Aorta (tissue), 5 donors: ENCODE data around the gene HOXD9. TPM values are rescaled to one million over a fixed set of nuclear protein-coding genes. Genes with fewer than 3 reads are reported as not detected.

ENCODE experiments used
- ATAC-seq: fragments of 200-7000 bp; cut with Tn5 transposase; one replicate; pipeline ENCODE4 v1.9.1; 2022; ENCODE audit warnings: moderate library complexity; ENCODE audit not compliant: low FRiP score
- DNase-seq, 2 donors: peaks; one replicate each; pipeline ENCODE4 v3.0.0-alpha.2; 2020
- H3K27ac ChIP-seq, 2 donors: one replicate each; pipeline ENCODE4 v1.5.1; 2013; ENCODE audit warnings: low read length in 2 of 2, mild to moderate bottlenecking in 2 of 2, moderate library complexity in 2 of 2, control low read depth in 1 of 2, inconsistent platforms in 1 of 2, low read depth in 1 of 2
- H3K27me3 ChIP-seq, 2 donors: one replicate each; pipeline ENCODE4 v1.6.1; 2013; ENCODE audit warnings: control low read depth in 1 of 2, low read length in 1 of 2, mild to moderate bottlenecking in 1 of 2, moderate library complexity in 1 of 2; ENCODE audit not compliant: insufficient read depth in 2 of 2, control insufficient read depth in 1 of 2
- H3K36me3 ChIP-seq, 2 donors: one replicate each; pipeline ENCODE4 v1.6.1; 2013; ENCODE audit warnings: control low read depth in 1 of 2, low read length in 1 of 2, mild to moderate bottlenecking in 1 of 2; ENCODE audit not compliant: insufficient read depth in 2 of 2, control insufficient read depth in 1 of 2
- H3K4me1 ChIP-seq, 2 donors: one replicate each; pipeline ENCODE4 v1.6.1; 2013; ENCODE audit warnings: low read length in 2 of 2, control low read depth in 1 of 2, mild to moderate bottlenecking in 1 of 2, moderate library complexity in 1 of 2; ENCODE audit not compliant: insufficient read depth in 2 of 2, control insufficient read depth in 1 of 2
- H3K4me3 ChIP-seq, 2 donors: one replicate each; pipeline ENCODE4 v1.5.1; 2013; ENCODE audit warnings: low read length in 2 of 2, control low read depth in 1 of 2, mild to moderate bottlenecking in 1 of 2
- H3K9me3 ChIP-seq: one replicate; pipeline ENCODE4 v1.6.1; 2013; ENCODE audit warnings: mild to moderate bottlenecking, low read length; ENCODE audit not compliant: control insufficient read depth
- WGBS, 2 donors: extraction: QIAGEN DNeasy Blood & Tissue Kit; methylation state at CpG; one replicate each; pipeline ENCODE4 v1.1.7; 2013; 5-methylcytosine and 5-hydroxymethylcytosine counted together
- intact Hi-C, 2 donors: fragments of 100-400 bp; cut with DNase I; formaldehyde crosslinking; loops; one replicate each; pipeline versions ENCODE4 v1.14.2 to v1.15.0; 2022
- polyA plus RNA-seq, 2 donors: library from polyadenylated mRNA; stranded (reverse); fragments of 200-250 nt; gene quantifications; one replicate each; pipeline ENCODE4 v1.2.3, GENCODE V29; 2013
- total RNA-seq, 2 donors: library from RNA; stranded (reverse); fragmentation: NEBNext Ultra II Directional; extraction: Animal tissue kit (Norgen Biotek cat#: 25700); gene quantifications; one replicate each; pipeline ENCODE4 v1.2.1, GENCODE V29; 2021
- donor health status: healthy with polysubstance abuse.
- donor health status: Bipolar disorder and iron deficiency.
- donor health status: DM: no; HTN: no; CAD: no.
- donor health status: DM: no; HTN: no; CAD: no.
- donor health status: DM: yes; HTN: yes; CAD: no.

HOXD9 gene
- total and polyA plus RNA-seq, 4 donors = 0.08 to 2.3 (median 1.8) TPM; not detected in 1

GRCh38 chr2:176126929-176127773, 4.6 kb downstream of the HOXD9 start:
- intact Hi-C loops = loop anchor here (1.0 to 5.0 kb wide), 5 partner anchors 512 to 1020 kb away; no protein-coding TSS in a partner anchor
- H3K4me1 ChIP-seq = no peaks in the 10 kb centered on the region
- H3K9me3 ChIP-seq = no peaks in the 10 kb centered on the region
- no peak for ATAC-seq
- WGBS, 2 donors = 6 to 7% methylated on average over 13 of the region's 13 CpGs
- no peak overlapping the region for H3K27ac ChIP-seq
- DNase-seq = peak; percentile 73 to 85
- no peaks in the 10 kb centered on the region for H3K27me3 ChIP-seq
- H3K4me3 ChIP-seq = no peak overlapping the region
- no peaks in the 10 kb centered on the region for H3K36me3 ChIP-seq

GRCh38 chr2:176127774-176128072, 5.2 kb downstream of the HOXD9 start:
- no peaks in the 10 kb centered on the region for H3K9me3 ChIP-seq
- DNase-seq = no peak
- H3K36me3 ChIP-seq = no peaks in the 10 kb centered on the region
- H3K27ac ChIP-seq = no peak overlapping the region
- intact Hi-C loops = loop anchor here (1.0 to 5.0 kb wide), 5 partner anchors 511 to 1020 kb away; no protein-coding TSS in a partner anchor
- no peak for ATAC-seq
- H3K27me3 ChIP-seq = no peaks in the 10 kb centered on the region
- no peaks in the 10 kb centered on the region for H3K4me1 ChIP-seq
- H3K4me3 ChIP-seq = no peak overlapping the region
- 57 to 60% methylated on average over 4 of the region's 4 CpGs for WGBS, 2 donors

- Histone ChIP-seq H3K27ac (no peak overlapping the region), H3K27me3 (no peaks in the 10 kb centered on the region), H3K4me1 (no peaks in the 10 kb centered on the region), H3K36me3 (no peaks in the 10 kb centered on the region), H3K9me3 (no peaks in the 10 kb centered on the region), H3K4me3 (peak overlapping the region in 1 of 2 donors; percentile 61)
- 40 to 50% methylated on average over 49 of the region's 49 CpGs for WGBS, 2 donors
- DNase-seq (no peak), ATAC-seq (peak; percentile 39)
- intact Hi-C loops = loop anchor here (5.0 kb wide), 2 partner anchors 684 to 1019 kb away; no protein-coding TSS in a partner anchor
Observed at GRCh38 chr2:176128172-176128981, 5.9 kb downstream of the HOXD9 start.

- Histone ChIP-seq H3K4me1 (no peaks in the 10 kb centered on the region), H3K4me3 (peak within 1 kb of the TSS; percentile 61 to 83), H3K27me3 (no peaks in the 10 kb centered on the region), H3K27ac (peak within 1 kb of the TSS; percentile 54 to 64), H3K36me3 (no peaks in the 10 kb centered on the region), H3K9me3 (no peaks in the 10 kb centered on the region)
- intact Hi-C loops = loop anchor here (5.0 kb wide), 2 partner anchors 683 to 1018 kb away; no protein-coding TSS in a partner anchor
- peak; percentile 80 to 93 for DNase-seq
- ATAC-seq = peak; percentile 91
- WGBS, 2 donors = 1 to 3% methylated on average over 64 of the region's 64 CpGs
Observed at GRCh38 chr2:176128982-176129796, 6.7 kb downstream of the HOXD9 start, which contains the start of gene HOXD8. Gene HOXD8, plus strand, starts transcription at chr2:176129705. Its CDS starts 662 bp downstream, at chr2:176130367.

GRCh38 chr2:176129813-176130146, 7.3 kb downstream of the HOXD9 start:
- DNase-seq (peak in 1 of 2 donors; percentile 82), ATAC-seq (peak; percentile 41)
- H3K27me3 ChIP-seq = no peaks in the 10 kb centered on the region
- no peaks in the 10 kb centered on the region for H3K9me3 ChIP-seq
- intact Hi-C loops = loop anchor here (5.0 kb wide), 2 partner anchors 683 to 1018 kb away; no protein-coding TSS in a partner anchor
- H3K27ac ChIP-seq = peak overlapping the region; percentile 54 to 64
- peak overlapping the region; percentile 61 to 83 for H3K4me3 ChIP-seq
- WGBS, 2 donors = 1% methylated on average over 37 to 43 of the region's 43 CpGs
- H3K4me1 ChIP-seq = no peaks in the 10 kb centered on the region
- no peaks in the 10 kb centered on the region for H3K36me3 ChIP-seq

GRCh38 chr2:176130147-176130956, 7.8 kb downstream of the HOXD9 start:
- peak; percentile 60 for ATAC-seq
- Histone ChIP-seq H3K9me3 (no peaks in the 10 kb centered on the region), H3K4me1 (no peaks in the 10 kb centered on the region), H3K36me3 (no peaks in the 10 kb centered on the region), H3K27ac (peak overlapping the region; percentile 54 to 64), H3K4me3 (peak overlapping the region; percentile 61 to 83), H3K27me3 (no peaks in the 10 kb centered on the region)
- DNase-seq = peak in 1 of 2 donors; percentile 89
- intact Hi-C loops = no loop called here
- WGBS, 2 donors = 1% methylated on average over 42 to 100 of the region's 100 CpGs

- no peak overlapping the region for H3K27ac ChIP-seq
- H3K4me1 ChIP-seq = no peaks in the 10 kb centered on the region
- H3K4me3 ChIP-seq = peak overlapping the region in 1 of 2 donors; percentile 83
- WGBS, 2 donors = 50 to 69% methylated on average over 15 of the region's 15 CpGs
- DNase-seq (no peak), ATAC-seq (no peak)
- H3K9me3 ChIP-seq = no peaks in the 10 kb centered on the region
- intact Hi-C loops = no loop called here
- H3K36me3 ChIP-seq = no peaks in the 10 kb centered on the region
- no peaks in the 10 kb centered on the region for H3K27me3 ChIP-seq
Observed at GRCh38 chr2:176130957-176131847, 8.7 kb downstream of the HOXD9 start.
